Measurements from ENCODE around the gene MAML1.

MAML1 gene

GRCh38 chr5:179793468-179794139 lies 61.0 kb downstream of the MAML1 start, which contains the start of gene LTC4S:
Gene LTC4S (plus strand): TSS chr5:179793986. CDS start chr5:179794081, 95 bp downstream.
- no peak for DNase-seq (ENCODE audit: low read depth)

GRCh38 chr5:179794171-179794570 lies 61.5 kb downstream of the MAML1 start:
- DNase-seq (ENCODE audit: low read depth): no peak

- DNase-seq (ENCODE audit: low read depth): no peak
These were observed 62.0 kb downstream of the MAML1 start for GRCh38 chr5:179794575-179794974.

- no peak for DNase-seq (ENCODE audit: low read depth)
These were observed 62.6 kb downstream of the MAML1 start for GRCh38 chr5:179795049-179795862.

GRCh38 chr5:179795863-179796833 lies 63.5 kb downstream of the MAML1 start:
- DNase-seq (ENCODE audit: low read depth): peak; percentile 43

GRCh38 chr5:179796877-179797608 lies 64.4 kb downstream of the MAML1 start:
- DNase-seq (ENCODE audit: low read depth): no peak

GRCh38 chr5:179797741-179798140 lies 65.1 kb downstream of the MAML1 start:
- no peak for DNase-seq (ENCODE audit: low read depth)

- DNase-seq (ENCODE audit: low read depth): no peak
These were observed 65.6 kb downstream of the MAML1 start for GRCh38 chr5:179798144-179798770.

- no peak for DNase-seq (ENCODE audit: low read depth)
These were observed 66.4 kb downstream of the MAML1 start for GRCh38 chr5:179798771-179799643.

- DNase-seq (ENCODE audit: low read depth): no peak
These were observed 67.0 kb downstream of the MAML1 start for GRCh38 chr5:179799644-179799973.

GRCh38 chr5:179800071-179800695 lies 67.6 kb downstream of the MAML1 start:
- no peak for DNase-seq (ENCODE audit: low read depth)

GRCh38 chr5:179800696-179801201 lies 68.1 kb downstream of the MAML1 start:
- no peak for DNase-seq (ENCODE audit: low read depth)

GRCh38 chr5:179801304-179802206 lies 68.9 kb downstream of the MAML1 start:
- peak; percentile 74 for DNase-seq (ENCODE audit: low read depth)

GRCh38 chr5:179802207-179802883 lies 69.7 kb downstream of the MAML1 start:
- DNase-seq (ENCODE audit: low read depth): no peak

- no peak for DNase-seq (ENCODE audit: low read depth)
These were observed 70.4 kb downstream of the MAML1 start for GRCh38 chr5:179802950-179803562.

- DNase-seq (ENCODE audit: low read depth): peak; percentile 40
These were observed 71.3 kb downstream of the MAML1 start for GRCh38 chr5:179803651-179804554.

Data from activated T-cell treated with anti-CD3 and anti-CD28 coated beads for 24 hours (primary cell).